ENCODE data around the gene ELMO3. TPM values are rescaled to one million over a fixed set of nuclear protein-coding genes. Genes with fewer than 3 reads are reported as not detected.

ELMO3 gene
- total RNA-seq, 2 experiments from 2014 or later = 7.6 to 7.8 TPM

DNA sequence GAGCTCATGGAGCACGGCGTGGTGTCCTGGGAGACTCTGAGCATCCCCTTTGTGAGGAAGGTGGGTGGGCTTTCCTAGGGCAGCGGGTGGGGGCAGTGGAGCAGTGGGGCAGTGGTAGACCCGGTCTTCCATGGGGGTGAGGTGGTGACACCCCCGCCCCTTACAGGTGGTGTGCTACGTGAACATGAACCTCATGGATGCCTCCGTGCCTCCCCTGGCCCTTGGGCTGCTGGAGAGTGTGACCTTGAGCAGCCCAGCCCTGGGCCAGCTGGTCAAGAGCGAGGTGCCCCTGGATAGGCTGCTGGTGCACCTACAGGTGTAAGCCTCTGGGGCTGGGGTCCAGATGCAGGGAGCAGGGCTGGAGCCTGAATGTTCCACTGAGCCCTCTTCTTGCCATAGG, 1.6 kb downstream of the ELMO3 start:
- no peaks in the 10 kb centered on the region for H3K4me1 ChIP-seq (ENCODE audit: insufficient read depth, low read length, poor library complexity, severe bottlenecking)
- no peaks in the 10 kb centered on the region for H3K9me3 ChIP-seq (ENCODE audit: low read length)
- ChIA-PET CTCF (ENCODE audit: unreplicated experiment) (no interaction called here), POLR2A (interaction anchor here (0.6 kb wide), 2 partner anchors 118 to 289 kb away, joined by 3 to 4 read pairs; no protein-coding TSS in a partner anchor)
- H3K36me3 ChIP-seq (ENCODE audit: insufficient read depth, low read length) = peaks cover 86% of the 10 kb centered on the region
- no peaks in the 10 kb centered on the region for H4K20me1 ChIP-seq (ENCODE audit: insufficient read depth, low read length)
- no peak for DNase-seq (ENCODE audit: low spot score)
- no peak overlapping the region for H3K4me3 ChIP-seq (ENCODE audit: low read depth, low read length, poor library complexity, severe bottlenecking)
- H3K4me2 ChIP-seq (ENCODE audit: low read length) = no peak overlapping the region
- H2AFZ ChIP-seq (ENCODE audit: low read length) = no peak overlapping the region
- intact Hi-C loops (cut with micrococcal nuclease; ENCODE audit: unreplicated experiment) = no loop called here
- no TSS peak for BruUV-seq (replicated peaks)
- no peak for TF ChIP-seq EZH2phosphoT487 (IDR thresholded peaks at IDR 0.05; ENCODE audit: borderline replicate concordance, low read depth, low read length)
- TF ChIP-seq, protein P1, sequence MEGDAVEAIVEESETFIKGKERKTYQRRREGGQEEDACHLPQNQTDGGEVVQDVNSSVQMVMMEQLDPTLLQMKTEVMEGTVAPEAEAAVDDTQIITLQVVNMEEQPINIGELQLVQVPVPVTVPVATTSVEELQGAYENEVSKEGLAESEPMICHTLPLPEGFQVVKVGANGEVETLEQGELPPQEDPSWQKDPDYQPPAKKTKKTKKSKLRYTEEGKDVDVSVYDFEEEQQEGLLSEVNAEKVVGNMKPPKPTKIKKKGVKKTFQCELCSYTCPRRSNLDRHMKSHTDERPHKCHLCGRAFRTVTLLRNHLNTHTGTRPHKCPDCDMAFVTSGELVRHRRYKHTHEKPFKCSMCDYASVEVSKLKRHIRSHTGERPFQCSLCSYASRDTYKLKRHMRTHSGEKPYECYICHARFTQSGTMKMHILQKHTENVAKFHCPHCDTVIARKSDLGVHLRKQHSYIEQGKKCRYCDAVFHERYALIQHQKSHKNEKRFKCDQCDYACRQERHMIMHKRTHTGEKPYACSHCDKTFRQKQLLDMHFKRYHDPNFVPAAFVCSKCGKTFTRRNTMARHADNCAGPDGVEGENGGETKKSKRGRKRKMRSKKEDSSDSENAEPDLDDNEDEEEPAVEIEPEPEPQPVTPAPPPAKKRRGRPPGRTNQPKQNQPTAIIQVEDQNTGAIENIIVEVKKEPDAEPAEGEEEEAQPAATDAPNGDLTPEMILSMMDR (conservative IDR thresholded peaks at IDR 0.05; ENCODE audit: low read length) = no peak
- H3K9me2 ChIP-seq (ENCODE audit: insufficient read depth, low read length) = no peaks in the 10 kb centered on the region
- H3K27ac ChIP-seq (ENCODE audit: low read depth, low read length, poor library complexity, severe bottlenecking) = no peak overlapping the region
- no peaks in the 10 kb centered on the region for H3K79me2 ChIP-seq (ENCODE audit: insufficient read depth, low read depth, low read length)

DNA sequence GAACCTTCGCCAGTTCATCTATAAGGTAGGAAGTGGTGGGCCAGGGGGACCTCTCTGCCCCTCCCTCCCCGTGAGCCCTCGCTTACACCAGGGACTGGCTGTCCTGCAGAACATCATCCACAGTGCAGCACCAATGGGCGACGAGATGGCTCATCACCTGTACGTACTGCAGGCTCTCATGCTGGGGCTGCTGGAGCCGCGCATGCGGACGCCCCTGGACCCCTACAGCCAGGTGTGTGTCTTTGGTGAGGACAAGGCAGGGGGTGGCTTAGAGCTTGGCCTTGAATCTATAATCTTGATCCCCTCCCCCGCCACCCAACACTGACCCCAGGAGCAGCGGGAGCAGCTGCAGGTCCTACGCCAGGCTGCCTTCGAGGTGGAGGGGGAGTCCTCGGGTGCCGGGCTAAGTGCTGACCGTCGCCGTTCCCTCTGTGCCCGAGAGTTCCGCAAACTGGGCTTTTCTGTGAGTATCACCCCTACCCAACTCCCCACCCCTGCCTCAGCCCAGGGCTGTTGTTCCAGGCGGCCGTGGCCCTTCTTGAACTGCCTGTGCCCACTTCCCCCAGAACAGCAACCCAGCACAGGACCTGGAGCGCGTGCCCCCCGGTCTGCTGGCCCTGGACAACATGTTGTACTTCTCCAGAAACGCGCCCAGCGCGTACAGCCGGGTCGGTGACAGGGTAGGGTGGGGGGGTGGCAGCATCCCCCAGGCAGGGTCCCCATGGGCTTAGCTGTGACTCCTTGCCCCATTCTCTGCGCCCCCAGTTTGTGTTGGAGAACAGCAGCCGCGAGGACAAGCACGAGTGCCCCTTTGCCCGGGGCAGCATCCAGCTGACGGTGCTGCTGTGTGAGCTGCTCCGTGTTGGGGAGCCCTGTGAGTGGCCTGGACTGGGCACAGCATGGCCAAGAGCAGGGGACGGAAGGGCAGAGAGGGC, 2.7 kb downstream of the ELMO3 start:
- Histone ChIP-seq H3K36me3 (ENCODE audit: insufficient read depth, low read length) (peaks cover 74% of the 10 kb centered on the region), H3K9me2 (ENCODE audit: insufficient read depth, low read length) (no peaks in the 10 kb centered on the region), H3K4me3 (ENCODE audit: low read depth, low read length, poor library complexity, severe bottlenecking) (no peak overlapping the region), H3K79me2 (ENCODE audit: insufficient read depth, low read depth, low read length) (no peaks in the 10 kb centered on the region), H4K20me1 (ENCODE audit: insufficient read depth, low read length) (no peaks in the 10 kb centered on the region), H3K4me1 (ENCODE audit: insufficient read depth, low read length, poor library complexity, severe bottlenecking) (no peaks in the 10 kb centered on the region), H3K4me2 (ENCODE audit: low read length) (no peak overlapping the region), H3K9me3 (ENCODE audit: low read length) (no peaks in the 10 kb centered on the region), H3K27ac (ENCODE audit: low read depth, low read length, poor library complexity, severe bottlenecking) (no peak overlapping the region), H2AFZ (ENCODE audit: low read length) (no peak overlapping the region)
- POLR2A ChIA-PET = no interaction called here
- BruUV-seq (replicated peaks) = no TSS peak
- CTCF ChIA-PET (ENCODE audit: unreplicated experiment) = interaction anchor here (0.6 kb wide), 1 partner anchor 97 kb away, joined by 3 read pairs; no protein-coding TSS in a partner anchor
- no peak for TF ChIP-seq EZH2phosphoT487 (IDR thresholded peaks at IDR 0.05; ENCODE audit: borderline replicate concordance, low read depth, low read length)
- TF ChIP-seq, protein P1 (conservative IDR thresholded peaks at IDR 0.05; ENCODE audit: low read length) = no peak
- DNase-seq (ENCODE audit: low spot score) = no peak
- intact Hi-C loops (cut with micrococcal nuclease; ENCODE audit: unreplicated experiment) = no loop called here

DNA sequence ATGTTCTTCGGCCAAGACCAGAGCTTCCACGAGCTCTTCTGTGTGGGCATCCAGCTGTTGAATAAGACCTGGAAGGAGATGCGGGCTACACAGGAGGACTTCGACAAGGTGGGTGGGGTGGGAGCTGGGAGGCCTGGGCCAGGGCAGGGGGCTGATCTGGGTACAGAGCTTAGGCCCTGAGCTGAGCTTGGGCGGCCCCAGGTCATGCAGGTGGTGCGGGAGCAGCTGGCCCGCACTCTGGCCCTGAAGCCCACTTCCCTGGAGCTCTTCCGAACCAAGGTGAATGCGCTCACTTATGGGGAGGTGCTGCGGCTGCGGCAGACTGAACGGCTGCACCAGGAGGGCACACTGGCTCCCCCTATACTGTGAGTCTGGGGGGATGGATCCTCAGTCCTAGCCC, 3.5 kb downstream of the ELMO3 start:
- POLR2A ChIA-PET = no interaction called here
- H3K4me1 ChIP-seq (ENCODE audit: insufficient read depth, low read length, poor library complexity, severe bottlenecking) = no peaks in the 10 kb centered on the region
- CTCF ChIA-PET (ENCODE audit: unreplicated experiment) = interaction anchor here (0.5 to 0.6 kb wide), 2 partner anchors 32 to 98 kb away, joined by 3 read pairs; partner anchors contain the start of gene NOL3
- H3K4me2 ChIP-seq (ENCODE audit: low read length) = no peak overlapping the region
- H3K36me3 ChIP-seq (ENCODE audit: insufficient read depth, low read length) = peaks cover 67% of the 10 kb centered on the region
- H4K20me1 ChIP-seq (ENCODE audit: insufficient read depth, low read length) = no peaks in the 10 kb centered on the region
- no peak overlapping the region for H3K27ac ChIP-seq (ENCODE audit: low read depth, low read length, poor library complexity, severe bottlenecking)
- intact Hi-C loops (cut with micrococcal nuclease; ENCODE audit: unreplicated experiment) = no loop called here
- TF ChIP-seq, protein P1 (conservative IDR thresholded peaks at IDR 0.05; ENCODE audit: low read length) = no peak
- no peak overlapping the region for H2AFZ ChIP-seq (ENCODE audit: low read length)
- BruUV-seq (replicated peaks) = no TSS peak
- H3K9me3 ChIP-seq (ENCODE audit: low read length) = no peaks in the 10 kb centered on the region
- H3K4me3 ChIP-seq (ENCODE audit: low read depth, low read length, poor library complexity, severe bottlenecking) = no peak overlapping the region
- H3K79me2 ChIP-seq (ENCODE audit: insufficient read depth, low read depth, low read length) = no peaks in the 10 kb centered on the region
- no peaks in the 10 kb centered on the region for H3K9me2 ChIP-seq (ENCODE audit: insufficient read depth, low read length)
- no peak for DNase-seq (ENCODE audit: low spot score)
